Endothelial cell of hepatic sinusoid (primary cell): ENCODE results near the gene USP1.

Source experiments
- in situ Hi-C: cut with HindIII; loops from 2 replicates; pipeline ENCODE4 v1.10.0; 2017; ENCODE audit warnings: low sequenced_read_pairs

USP1 gene

GRCh38 chr1:62425041-62425440 lies 11.8 kb upstream of the USP1 start:
- in situ Hi-C loops, result no loop called here

GRCh38 chr1:62426237-62426636 lies 10.6 kb upstream of the USP1 start:
- in situ Hi-C loops, result no loop called here

DNA sequence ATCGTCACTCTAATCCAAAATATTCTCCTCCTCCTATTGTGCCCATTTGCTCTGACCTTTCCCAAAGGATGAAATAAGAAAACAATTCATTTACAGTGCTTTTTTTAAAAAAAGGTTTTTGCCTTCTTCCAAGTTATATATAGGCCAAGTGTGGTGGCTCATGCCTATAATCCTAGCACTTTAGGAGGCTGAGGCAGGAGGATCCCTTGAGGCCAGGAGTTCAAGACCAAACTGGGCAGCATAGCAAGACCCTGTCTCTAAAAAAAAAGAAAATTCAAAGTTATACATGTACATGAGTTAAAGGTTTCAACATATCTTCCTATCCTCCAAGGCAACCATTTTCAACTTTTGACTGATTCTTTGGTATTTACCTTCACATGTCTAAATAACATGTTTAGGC lies 10.1 kb upstream of the USP1 start:
- in situ Hi-C loops, result no loop called here

DNA sequence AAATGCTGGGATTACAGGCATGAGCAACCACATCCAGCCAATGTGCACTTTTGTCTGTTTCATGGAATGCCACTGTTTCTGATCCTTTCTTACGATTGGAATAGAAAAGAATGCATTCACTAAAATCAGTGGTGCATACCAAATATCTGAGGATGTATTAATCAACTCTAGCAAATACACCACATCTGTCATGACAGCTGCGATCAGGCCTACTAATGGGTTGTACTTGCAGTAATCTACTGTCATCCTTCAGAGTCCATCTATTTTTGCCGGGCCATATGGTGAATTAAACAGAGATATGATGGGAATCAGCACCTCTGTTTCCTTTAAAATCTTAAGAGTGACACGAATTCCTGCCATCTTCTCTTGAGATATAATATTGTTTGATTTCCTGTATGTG lies 8.5 kb upstream of the USP1 start:
- in situ Hi-C loops, result no loop called here

GRCh38 chr1:62429581-62429980 lies 7.3 kb upstream of the USP1 start:
- in situ Hi-C loops, result no loop called here

DNA sequence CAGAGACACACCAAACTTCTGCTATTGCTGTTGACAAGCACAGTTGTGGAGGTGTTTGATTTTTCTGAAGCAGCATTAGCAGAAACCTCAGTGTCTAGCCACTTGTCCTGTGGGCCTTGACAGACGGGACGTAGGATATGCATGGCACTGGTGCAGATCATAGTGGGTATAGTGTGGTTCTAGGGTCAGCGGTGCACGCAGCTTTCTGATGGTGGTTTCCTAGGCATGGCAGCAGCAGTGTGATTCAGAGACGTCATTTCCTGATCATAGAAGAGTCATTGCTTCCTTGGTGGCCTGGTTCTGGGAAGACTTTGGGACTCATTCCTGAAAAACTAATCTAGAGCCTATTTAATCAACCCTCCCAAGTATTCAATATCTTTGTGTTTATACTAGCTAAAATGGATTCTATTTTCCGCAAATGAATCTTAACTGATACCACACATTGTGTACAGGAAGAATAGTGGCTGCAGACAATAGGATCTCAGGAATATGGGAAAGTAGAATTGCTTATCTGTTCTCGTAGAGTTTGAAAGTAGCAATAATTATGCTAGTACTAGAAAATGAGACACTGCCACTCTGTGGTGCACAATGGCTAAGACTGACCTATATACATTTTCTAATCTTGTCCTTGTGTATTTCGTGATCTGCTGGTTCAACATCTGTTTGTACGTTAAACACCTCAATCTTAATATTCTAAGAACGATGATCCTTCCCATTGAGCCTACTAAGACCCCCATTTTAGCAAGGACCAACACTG lies 2.8 kb upstream of the USP1 start:
- in situ Hi-C loops, result no loop called here

GRCh38 chr1:62434618-62435001 lies 2.2 kb upstream of the USP1 start:
- in situ Hi-C loops, result no loop called here

DNA sequence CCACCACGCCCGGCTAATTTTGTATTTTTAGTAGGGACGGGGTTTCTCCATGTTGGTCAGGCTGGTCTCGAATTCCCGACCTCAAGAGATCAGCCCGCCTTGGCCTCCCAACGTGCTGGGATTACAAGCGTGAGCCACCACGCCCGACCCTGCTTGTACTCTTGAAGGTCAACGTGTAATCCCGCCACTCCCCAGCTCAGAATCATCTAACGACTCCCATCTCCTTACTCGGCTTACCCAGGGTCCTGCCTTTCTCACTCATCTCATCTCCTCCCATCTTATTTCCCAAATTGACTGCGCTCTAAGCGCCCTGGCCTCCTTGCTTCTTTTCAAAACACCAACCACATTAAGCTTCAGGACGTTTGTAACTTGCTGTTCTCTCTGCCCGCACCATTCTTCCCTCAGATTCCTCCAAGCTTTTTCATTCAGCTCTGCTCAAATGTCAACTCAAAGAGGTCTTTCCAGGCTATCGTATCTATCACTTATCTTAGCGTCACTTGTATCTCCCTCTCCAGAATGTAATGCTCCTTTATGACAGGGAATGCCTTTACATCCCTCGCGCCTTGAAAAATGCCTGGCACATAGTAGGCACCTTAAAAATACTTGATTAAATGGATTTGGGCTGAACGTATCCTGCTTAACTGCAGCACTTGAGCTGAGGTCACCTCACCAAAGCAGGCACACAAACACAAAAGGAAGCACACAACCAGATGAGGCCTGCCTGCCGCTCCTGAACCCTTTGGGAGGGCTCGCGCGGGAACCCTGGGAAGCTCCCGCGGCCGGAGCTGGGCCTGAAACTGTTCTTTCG lies 1.4 kb upstream of the USP1 start:
- in situ Hi-C loops, result no loop called here

- in situ Hi-C loops, result no loop called here
Observed at GRCh38 chr1:62436039-62436465, 797 bp upstream of the USP1 start.

GRCh38 chr1:62437273-62437940 lies 558 bp downstream of the USP1 start:
- in situ Hi-C loops, result no loop called here

GRCh38 chr1:62438163-62438562 lies 1.3 kb downstream of the USP1 start:
- in situ Hi-C loops, result no loop called here

GRCh38 chr1:62439652-62440371 lies 3.0 kb downstream of the USP1 start:
- in situ Hi-C loops, result no loop called here

DNA sequence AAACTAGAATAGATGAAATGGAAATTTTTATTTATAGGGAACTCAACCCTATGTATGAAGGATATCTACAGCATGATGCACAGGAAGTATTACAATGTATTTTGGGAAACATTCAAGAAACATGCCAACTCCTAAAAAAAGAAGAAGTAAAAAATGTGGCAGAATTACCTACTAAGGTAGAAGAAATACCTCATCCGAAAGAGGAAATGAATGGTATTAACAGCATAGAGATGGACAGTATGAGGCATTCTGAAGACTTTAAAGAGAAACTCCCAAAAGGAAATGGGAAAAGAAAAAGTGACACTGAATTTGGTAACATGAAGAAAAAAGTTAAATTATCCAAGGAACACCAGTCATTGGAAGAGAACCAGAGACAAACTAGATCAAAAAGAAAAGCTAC lies 7.9 kb downstream of the USP1 start:
- in situ Hi-C loops, result no loop called here

GRCh38 chr1:62448221-62448933 lies 11.5 kb downstream of the USP1 start:
- in situ Hi-C loops, result no loop called here

- in situ Hi-C loops, result no loop called here
Observed at GRCh38 chr1:62450301-62450700, 13.5 kb downstream of the USP1 start.

GRCh38 chr1:62452951-62453350 lies 16.1 kb downstream of the USP1 start:
- in situ Hi-C loops, result no loop called here

DNA sequence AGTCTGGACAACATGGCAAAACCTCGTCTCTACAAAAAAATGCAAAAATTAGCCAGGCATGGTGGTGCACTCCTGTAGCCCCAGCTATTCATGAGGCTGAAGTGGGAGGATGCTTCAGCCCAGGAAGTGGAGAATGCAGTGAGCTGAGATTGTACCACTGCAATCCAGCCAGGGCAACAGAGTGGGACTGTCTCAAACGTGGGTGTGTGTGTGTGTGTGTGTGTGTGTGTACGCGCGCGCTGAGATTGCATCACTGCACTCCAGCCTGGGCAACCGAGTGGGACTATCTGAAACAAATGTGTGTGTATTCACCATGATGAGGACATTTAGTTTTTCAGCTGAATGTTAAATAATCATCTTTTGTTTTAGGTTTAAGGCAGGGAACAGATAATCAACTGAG lies 21.1 kb downstream of the USP1 start:
- in situ Hi-C loops, result no loop called here

- in situ Hi-C loops, result no loop called here
Observed at GRCh38 chr1:62462370-62462769, 25.5 kb downstream of the USP1 start.

GRCh38 chr1:62467092-62467491 lies 30.2 kb downstream of the USP1 start:
- in situ Hi-C loops, result no loop called here

GRCh38 chr1:62476525-62477219 lies 39.8 kb downstream of the USP1 start:
- in situ Hi-C loops, result no loop called here
